NCI-H526 (cell line): ENCODE measurements around the gene PAPSS1.
"Not testable (repeated sequence)": the region's sequence is repeated elsewhere in the genome, so short reads cannot be mapped to it uniquely, and the experiment has no call there.

ENCODE experiments used
- DNase-seq, 2 experiments: peaks; one replicate each; lab custom pipeline; 2025; lab: John Stamatoyannopoulos, UW

PAPSS1 gene

GRCh38 chr4:107719922-107720722, at the start of gene PAPSS1:
PAPSS1 (minus strand) TSS chr4:107720234; CDS start chr4:107720179, 55 bp downstream.
- peak; percentile 95 to 99 for DNase-seq

- no peak for DNase-seq
These were observed 40.4 kb upstream of the PAPSS1 start for GRCh38 chr4:107760281-107760947.

GRCh38 chr4:107757864-107758476, 37.9 kb upstream of the PAPSS1 start:
- peak; percentile 5 to 39 for DNase-seq

- no peak for DNase-seq
These were observed 37.2 kb upstream of the PAPSS1 start for GRCh38 chr4:107757283-107757682.

GRCh38 chr4:107755841-107756356, 35.9 kb upstream of the PAPSS1 start:
- DNase-seq = peak in 1 of 2 experiments; percentile 4

- DNase-seq = no peak
These were observed 31.6 kb upstream of the PAPSS1 start for GRCh38 chr4:107751670-107752069.

- peak in 1 of 2 experiments; percentile 6 for DNase-seq
These were observed 27.9 kb upstream of the PAPSS1 start for GRCh38 chr4:107747748-107748486.

- DNase-seq = no peak
These were observed 26.1 kb upstream of the PAPSS1 start for GRCh38 chr4:107746161-107746560.

GRCh38 chr4:107744532-107744931, 24.5 kb upstream of the PAPSS1 start:
- DNase-seq = no peak

- DNase-seq = no peak
These were observed 23.5 kb upstream of the PAPSS1 start for GRCh38 chr4:107743532-107743931.

- DNase-seq = no peak
These were observed 22.8 kb upstream of the PAPSS1 start for GRCh38 chr4:107742791-107743190.

GRCh38 chr4:107742196-107742595, 22.2 kb upstream of the PAPSS1 start:
- DNase-seq = no peak

GRCh38 chr4:107740950-107741701, 21.1 kb upstream of the PAPSS1 start:
- peak; percentile 11 to 34 for DNase-seq

- DNase-seq = peak in 1 of 2 experiments; percentile 32
These were observed 20.3 kb upstream of the PAPSS1 start for GRCh38 chr4:107740381-107740780.

- no peak for DNase-seq
These were observed 17.4 kb upstream of the PAPSS1 start for GRCh38 chr4:107737450-107737849.

- DNase-seq = peak in 1 of 2 experiments; percentile 59
These were observed 17.0 kb upstream of the PAPSS1 start for GRCh38 chr4:107736924-107737448.

GRCh38 chr4:107736037-107736436, 16.0 kb upstream of the PAPSS1 start:
- DNase-seq = no peak

- peak in 1 of 2 experiments; percentile 13 for DNase-seq
These were observed 14.1 kb upstream of the PAPSS1 start for GRCh38 chr4:107734120-107734519.

GRCh38 chr4:107733431-107733925, 13.4 kb upstream of the PAPSS1 start:
- no peak for DNase-seq

- DNase-seq = not testable (repeated sequence)
These were observed 9.0 kb upstream of the PAPSS1 start for GRCh38 chr4:107729050-107729449.
